OCI-M2 (cell line): ENCODE results near the gene NALF2.

ENCODE experiments used
- DNase-seq: peaks from one replicate; lab custom pipeline; 2025; ENCODE audit not compliant: unreplicated experiment; lab: John Stamatoyannopoulos, UW

NALF2 gene

DNA sequence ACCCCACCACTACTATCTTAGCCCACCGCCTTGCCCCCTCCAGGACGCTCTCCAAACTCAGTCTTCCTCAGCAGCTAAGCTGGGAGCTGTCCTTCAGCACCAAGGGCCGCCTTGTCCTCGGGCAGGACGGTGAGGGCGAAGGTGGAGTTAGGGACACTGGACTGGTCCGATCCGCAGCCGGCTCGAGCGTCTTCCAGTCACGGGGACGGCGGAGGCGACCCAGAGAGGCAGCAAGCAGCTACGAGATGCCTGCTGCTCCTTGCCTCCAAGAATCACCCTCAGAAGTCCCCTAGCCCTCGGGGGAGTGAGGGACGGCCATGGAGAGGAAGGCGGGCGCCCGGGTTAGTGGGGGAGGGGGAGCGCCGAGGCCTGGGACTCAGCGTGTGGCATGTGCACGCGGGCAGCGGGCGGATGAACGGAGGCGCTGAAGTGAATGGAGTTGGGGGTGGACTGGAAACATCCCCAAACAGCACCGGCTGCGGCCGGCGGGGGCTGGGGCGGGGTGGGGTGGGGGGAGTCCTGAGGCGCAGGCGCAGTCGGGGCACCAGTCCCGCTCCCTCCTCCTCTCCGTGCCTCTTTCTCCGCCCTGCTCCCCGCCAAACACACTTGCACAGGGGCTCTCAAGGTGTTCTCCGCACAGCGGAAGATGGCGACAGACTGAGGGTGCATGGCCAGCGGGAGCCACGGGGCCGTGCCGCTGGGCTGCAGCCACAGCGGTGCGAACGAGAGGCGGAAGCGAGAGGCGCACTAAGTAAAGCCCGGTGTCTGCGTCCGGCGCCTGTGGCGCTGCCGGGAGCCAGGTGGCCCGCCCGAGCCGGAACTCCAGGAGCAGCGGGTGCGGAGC lies at the start of gene NALF2:
TSS of gene NALF2 (plus strand) at position 545 of the 844 bp plus-strand sequence. CDS start 957 bp downstream, outside the sequence.
- DNase-seq: no peak

DNA sequence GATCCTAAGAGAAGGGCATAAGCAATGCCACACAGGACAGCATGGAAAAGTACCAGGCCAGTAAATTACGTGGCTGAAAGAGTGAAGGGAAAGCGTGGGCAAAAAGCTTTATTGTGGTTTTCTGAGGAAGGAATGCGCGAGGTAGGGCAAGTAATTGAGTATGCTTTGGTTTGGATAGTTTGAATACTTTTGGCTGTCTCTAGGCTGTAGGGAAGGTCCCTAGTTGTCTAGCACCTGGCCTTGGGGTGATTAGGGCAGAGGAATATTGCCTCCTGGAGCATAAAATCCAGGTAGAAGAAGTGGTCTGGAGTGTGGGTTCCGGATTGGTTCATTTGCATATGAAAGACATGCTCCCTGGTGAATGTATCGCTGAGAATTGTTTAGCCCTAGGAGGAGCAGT lies 46.4 kb upstream of the NALF2 start:
- DNase-seq: no peak

DNA sequence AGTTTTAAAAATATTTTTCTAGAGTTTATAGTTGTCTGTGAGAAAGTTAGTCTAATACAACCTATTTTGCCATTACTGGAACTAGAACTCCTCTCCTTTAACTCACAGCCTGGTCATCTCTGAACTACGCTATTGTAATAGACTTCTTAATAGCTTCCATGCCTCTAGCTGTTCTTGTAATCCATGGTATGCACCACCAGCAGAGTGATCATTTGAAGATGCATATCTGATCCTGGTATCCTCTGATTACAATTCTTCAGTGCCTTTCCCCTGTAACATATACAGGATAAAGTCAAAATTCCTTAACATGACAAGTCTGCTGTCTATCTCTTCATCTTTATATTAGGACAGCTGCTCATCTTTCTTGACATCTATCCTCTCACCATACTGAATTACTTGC lies 37.6 kb upstream of the NALF2 start:
- no peak for DNase-seq

DNA sequence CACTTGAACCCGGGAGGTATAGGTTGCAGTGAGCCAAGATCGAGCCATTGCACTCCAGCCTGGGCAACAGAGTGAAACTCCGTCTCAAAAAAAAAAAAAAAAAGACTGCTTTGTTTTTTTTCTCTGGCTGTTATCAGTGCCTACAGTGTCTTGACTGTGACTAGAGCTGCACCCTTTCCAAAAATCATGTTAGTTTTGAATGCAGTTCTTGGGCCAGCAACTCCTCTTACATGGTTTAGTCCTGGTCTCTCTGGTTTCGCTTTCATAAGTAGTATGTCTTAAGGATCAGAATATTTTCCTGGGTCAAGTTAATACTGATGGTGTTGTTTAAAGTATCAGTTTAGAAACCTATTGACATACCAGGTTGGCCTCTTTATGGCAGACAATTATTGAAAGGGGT lies 34.2 kb upstream of the NALF2 start:
- DNase-seq: no peak

- DNase-seq: no peak
These were observed 14.5 kb upstream of the NALF2 start for GRCh38 chrX:69489625-69490024.

- DNase-seq: no peak
These were observed 10.9 kb upstream of the NALF2 start for GRCh38 chrX:69493193-69493592.

DNA sequence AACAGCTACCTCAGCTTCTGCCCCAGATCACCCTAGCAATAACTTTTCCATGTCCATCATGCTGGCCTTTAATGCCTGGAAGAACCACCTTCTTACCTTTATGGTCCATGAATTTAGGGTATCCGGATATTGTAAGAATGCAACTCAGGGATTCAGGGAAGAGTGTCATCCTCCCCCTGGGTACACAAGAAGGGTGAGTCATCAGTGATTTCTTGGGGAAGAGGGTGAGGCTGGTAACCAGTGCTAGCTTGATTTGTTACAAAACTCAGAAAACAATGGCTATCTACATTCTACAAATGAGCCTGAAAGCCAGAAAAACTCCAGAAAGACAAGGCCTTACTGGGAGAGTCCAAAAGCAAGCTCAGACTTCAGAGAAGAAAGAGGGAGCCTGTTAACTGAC lies 10.4 kb upstream of the NALF2 start:
- DNase-seq: no peak

DNA sequence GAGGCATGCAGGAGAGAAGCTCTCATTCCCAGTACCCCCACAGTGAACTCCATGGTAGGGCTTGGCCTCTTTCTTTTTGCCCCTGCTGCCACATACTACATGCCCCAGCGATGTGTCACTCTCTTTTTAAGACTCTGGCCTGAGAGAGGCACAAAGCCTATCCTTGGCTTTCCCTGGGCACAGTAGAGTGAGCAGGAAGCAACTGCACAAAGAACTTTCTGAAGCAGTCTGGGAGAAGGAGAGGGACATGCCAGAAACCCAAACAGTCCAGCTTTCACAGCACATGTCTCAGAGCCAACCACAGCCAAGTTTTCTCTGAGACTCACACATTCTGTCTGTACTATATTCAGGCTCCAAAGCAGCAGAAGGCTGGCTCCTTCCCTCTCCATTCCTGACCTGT lies 7.9 kb upstream of the NALF2 start:
- DNase-seq: no peak

DNA sequence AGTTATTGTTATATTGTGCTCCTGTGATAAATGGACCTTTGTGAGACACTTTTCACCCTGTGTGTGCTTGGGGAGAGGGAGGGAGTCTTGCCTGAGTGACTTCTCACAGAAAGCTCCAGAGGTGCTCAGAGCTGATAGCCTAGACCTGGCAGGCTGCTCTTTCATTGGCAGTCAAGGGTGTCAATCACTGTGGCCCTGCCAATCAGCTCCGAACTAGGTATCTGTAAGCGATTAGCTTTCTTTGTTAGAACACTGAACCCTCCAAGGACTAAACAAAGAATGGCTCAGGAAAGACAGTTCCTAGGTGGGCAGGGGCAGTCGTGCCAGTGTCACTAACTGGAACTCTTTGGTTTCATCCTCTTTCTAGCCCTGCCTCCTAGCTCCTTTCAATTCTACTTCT lies 2.7 kb upstream of the NALF2 start:
- DNase-seq: no peak

DNA sequence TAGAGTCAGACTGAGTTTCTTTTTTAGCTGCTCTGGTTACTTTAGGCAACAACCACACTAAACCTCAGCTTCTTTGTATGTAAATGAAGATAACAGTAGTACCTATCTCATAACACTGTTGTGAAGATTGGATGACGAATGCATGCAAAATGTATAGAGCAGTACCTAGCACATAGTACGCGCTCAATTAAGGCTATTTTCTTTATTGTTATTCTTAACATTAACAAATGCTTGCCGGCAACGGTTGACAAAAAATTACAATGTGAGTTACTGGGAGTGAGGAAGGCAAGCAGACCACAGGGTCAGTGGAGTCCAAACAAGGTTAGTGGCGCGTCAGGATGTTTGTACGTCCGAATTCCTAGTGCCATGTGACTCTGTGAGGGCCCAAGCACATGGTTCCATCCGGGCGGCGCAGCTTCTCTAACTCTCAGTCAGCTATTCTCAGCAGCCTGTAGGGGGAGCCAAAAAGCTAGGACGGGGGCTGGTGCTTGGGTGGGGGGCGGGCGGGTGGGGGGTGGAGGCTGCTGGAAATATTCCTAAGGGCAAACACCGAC lies 821 bp upstream of the NALF2 start:
- DNase-seq: no peak

DNA sequence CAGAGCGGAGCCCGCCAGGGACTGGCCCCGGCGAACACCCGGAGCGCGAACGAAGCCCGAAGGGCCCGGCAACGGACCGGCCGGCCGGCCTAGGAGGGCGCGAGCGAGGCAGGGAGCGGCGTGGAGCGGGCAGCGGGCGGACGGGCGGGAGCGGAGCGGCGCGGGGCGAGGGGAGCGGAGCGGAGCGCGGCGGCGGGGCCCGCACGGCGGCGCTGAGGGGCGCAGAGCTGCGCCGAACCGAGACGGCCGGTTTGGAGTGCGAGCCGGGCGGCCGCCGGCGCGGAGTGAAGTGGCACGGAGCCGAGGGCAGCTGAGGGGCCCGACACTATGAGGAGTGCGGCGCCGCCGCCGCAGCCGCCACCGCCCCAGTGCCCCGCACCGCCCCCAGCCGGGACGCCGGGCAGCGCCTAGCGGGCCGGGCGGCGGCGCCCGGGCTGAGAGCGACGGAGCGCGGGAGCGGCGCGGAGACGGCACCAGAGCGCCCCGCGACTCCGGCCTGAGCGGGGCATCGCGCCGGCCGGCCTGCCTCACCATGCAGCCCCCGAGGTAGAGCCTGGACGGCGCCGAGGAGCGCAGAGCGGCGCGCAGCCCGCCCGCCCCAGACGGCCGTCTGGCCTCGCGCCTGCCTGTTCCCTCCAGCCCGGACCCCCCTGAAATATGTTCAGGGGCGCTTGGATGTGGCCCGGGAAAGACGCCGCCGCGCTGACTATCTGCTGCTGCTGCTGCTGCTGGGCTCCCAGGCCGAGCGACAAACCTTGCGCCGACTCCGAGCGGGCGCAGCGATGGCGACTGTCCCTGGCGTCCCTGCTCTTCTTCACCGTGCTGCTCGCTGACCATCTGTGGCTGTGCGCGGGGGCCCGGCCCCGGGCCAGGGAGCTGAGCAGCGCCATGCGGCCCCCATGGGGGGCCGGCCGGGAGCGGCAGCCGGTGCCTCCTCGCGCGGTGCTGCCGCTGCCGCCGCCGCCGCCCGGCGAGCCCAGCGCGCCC lies 793 bp downstream of the NALF2 start:
- no peak for DNase-seq

DNA sequence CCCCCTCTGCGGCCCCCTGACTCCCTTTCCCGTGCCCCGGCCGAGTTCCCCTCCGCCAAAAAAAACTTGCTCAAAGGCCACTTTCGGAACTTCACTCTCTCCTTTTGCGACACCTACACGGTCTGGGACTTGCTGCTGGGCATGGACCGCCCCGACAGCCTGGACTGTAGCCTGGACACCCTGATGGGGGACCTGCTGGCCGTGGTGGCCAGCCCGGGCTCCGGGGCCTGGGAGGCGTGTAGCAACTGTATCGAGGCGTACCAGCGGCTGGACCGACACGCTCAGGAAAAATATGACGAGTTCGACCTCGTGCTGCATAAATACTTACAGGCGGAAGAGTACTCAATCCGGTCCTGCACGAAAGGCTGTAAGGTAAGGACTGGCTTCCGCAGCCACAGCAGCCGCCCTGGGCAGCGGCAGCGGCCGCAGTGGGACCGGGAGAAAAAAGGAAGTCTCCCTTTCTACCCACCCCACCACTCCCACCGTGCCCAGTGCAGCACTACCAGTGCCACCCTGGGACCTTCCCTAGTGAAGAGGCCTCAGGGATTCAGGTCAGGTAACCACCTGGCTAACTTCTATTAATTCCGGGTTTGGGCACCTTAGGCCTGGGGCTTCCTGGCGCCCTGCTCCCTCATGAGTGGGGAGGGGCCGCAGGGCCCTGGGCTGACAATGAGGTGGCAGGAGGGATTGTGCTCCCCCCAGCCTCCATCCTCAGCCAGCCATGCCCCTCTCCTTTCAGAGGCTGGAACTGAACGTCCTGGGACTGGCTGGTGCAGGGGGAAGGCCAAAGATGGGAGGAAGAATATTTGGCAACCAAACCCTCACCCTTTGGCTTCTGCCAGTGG lies 1.9 kb downstream of the NALF2 start:
- DNase-seq: no peak

DNA sequence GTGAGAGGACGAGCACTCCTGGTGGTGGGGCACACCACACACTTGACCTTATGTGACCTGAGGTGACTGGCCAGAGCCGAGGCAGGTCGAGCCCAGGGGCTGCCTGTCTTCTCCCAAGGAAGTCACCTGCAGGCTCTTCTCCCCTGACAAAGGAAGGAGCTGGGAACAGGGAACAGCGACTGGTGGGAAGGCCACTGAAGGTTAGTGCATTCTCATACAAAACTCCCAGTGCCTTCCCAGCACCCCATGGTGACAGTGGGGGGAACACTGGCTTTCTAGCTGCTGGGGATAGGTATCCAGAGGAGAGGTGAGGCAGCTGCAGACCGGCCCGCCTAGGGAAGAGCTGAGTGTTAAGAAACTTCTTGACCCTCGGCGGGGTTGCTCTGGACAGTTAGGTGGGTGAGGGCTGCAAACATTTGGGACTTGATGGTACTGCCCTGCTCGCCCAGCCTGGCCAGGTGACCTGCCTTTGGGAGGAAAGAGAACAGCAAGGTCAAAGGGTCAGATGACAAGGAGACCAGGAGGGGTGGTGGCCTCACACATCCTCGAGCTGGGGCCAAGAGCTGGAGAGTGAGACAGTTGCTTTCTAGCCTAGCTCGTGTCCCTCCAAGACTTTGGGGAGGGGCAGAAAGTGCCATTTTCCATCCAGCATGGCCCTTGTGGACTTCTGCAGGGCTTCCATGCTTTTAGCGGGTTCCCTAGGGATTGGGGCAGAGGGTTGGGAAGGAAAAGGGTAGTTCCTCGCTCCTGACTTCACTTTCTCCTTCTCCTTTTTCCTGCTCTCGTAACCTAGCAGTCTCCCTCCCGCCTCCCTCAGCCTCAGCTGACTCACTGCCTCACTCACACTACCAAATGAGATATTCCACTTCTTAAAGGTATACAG lies 2.7 kb downstream of the NALF2 start:
- DNase-seq: no peak

DNA sequence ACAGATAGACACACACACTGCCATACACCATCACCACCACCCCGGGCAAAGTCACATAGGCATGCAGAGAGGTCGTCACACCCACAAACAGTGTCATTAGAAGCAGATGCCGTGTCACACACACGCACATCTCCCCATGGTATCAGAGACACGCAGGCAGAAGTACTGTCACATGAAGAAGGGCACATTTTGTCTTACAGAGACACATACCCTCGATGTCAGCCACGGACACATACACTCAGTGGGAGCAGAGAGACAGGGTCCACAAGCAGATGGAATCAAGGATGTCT lies 3.3 kb downstream of the NALF2 start:
- DNase-seq: no peak

DNA sequence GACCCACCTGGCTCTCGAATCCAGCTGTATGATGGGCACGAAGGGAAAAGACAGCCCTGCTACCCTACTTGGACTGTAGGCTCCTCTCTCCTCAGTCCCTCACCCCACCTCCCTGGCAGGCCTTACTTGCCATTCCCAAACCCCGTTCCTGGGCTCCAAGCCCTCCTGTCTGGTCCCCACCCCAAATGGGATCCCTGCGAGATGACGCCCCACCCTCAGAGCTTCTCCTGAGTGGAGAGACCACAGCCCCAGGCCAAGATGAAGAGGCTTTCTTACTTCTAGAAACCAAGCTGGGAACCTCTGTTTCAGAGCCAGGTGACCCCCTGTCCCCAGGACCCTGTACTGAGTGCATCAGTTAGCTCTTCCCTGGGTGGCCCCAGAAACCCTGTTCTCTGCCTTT lies 4.5 kb downstream of the NALF2 start:
- no peak for DNase-seq

DNA sequence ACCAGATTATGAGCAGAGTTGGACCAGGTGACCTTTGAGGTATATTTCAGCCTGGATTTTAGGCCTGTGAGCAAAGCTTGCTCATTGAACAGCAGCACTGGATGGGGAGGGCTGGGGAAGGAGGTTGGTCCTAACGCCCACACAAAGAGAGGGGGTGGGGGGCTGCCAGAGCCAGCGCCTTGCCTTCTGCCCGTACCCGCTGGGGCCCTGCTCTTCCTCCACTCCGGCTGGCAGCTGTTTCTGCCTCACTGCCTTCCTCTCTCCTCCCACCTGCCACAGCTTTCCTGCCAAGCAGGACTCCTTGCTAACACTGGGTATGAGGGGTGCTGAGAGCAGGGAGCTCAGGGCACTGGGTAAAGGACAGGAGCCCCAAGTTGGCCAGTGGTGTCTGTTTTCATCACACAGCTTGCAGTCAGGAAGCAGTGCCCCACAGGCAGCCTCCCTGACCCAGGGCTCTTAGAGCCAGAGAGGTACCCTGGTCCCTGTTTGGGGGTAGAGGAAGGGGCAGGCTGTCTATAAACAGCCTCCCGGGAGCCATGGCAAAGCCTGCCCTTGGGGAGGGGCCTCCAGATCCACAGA lies 6.1 kb downstream of the NALF2 start:
- DNase-seq: no peak

GRCh38 chrX:69510914-69511513 lies 6.9 kb downstream of the NALF2 start:
- DNase-seq: no peak

GRCh38 chrX:69522052-69522451 lies 17.9 kb downstream of the NALF2 start:
- no peak for DNase-seq

DNA sequence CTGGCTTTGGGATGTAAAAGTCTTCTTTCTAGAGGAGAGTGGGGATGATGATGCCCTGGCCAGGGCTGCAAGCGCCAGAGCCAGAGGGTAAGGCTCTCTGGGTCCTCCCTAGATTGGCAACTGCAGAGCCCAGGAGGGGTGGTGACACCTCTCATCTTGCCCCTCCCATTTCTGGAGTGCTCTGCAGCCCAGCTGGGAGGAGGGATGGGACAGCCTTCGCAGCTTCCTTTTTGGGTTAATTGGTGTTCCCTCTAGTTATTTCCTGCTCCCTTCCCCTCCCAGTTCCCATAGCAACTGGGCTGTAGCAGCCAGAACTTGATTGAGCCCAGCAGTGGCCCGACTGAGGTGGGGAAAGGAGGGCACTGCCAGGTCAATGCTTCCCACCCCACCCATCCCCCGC lies 19.2 kb downstream of the NALF2 start:
- DNase-seq: no peak
